K562 (cell line): ENCODE measurements around the gene ZNF552. TPM values are rescaled to one million over a fixed set of nuclear protein-coding genes. Genes with fewer than 3 reads are reported as not detected.

ENCODE experiments used
- ARID2 ChIP-seq: fragments of 450-650 bp; IDR thresholded peaks from 2 replicates; pipeline ENCODE4 v1.6.1; 2017; ENCODE audit warnings: antibody characterized with exemption, mild to moderate bottlenecking
- CHD2 ChIP-seq: IDR thresholded peaks from 2 replicates; pipeline ENCODE4 v1.6.1; 2011; ENCODE audit warnings: low read depth, low read length
- CREB1 ChIP-seq, 2 experiments: sonication (generic) in 1 of 2; formaldehyde crosslinking in 1 of 2; IDR thresholded peaks; 2 replicates each; pipeline versions ENCODE4 v1.6.1 to v1.8.0; 2012 to 2022; ENCODE audit warnings: inconsistent platforms in 1 of 2, mild to moderate bottlenecking in 1 of 2, missing genetic modification reagents in 1 of 2, moderate library complexity in 1 of 2
- EP400 ChIP-seq: fragments of 450-650 bp; IDR thresholded peaks from 2 replicates; pipeline ENCODE4 v1.6.1; 2017; ENCODE audit warnings: antibody characterized with exemption, mild to moderate bottlenecking, moderate library complexity
- ETS1 ChIP-seq: conservative IDR thresholded peaks from 2 replicates; pipeline ENCODE4 v1.6.1; 2011; ENCODE audit warnings: low read depth, mild to moderate bottlenecking, low read length; ENCODE audit not compliant: control insufficient read depth
- ETV1 ChIP-seq: fragments of 450-650 bp; conservative IDR thresholded peaks from 2 replicates; pipeline ENCODE4 v1.6.1; 2016; ENCODE audit warnings: missing genetic modification characterization, control low read depth, low read depth, missing compliant biosample characterization
- HCFC1 ChIP-seq: IDR thresholded peaks from 2 replicates; pipeline ENCODE4 v1.6.1; 2012; ENCODE audit warnings: low read depth, low read length, improper control_type of control experiment
- HNRNPLL ChIP-seq: fragments of 200-400 bp; formaldehyde crosslinking; IDR thresholded peaks from 2 replicates; pipeline ENCODE4 v1.6.1; 2017; ENCODE audit warnings: low read length, low read depth, mild to moderate bottlenecking; ENCODE audit not compliant: poor library complexity, severe bottlenecking
- MIER1 ChIP-seq: fragments of 450-650 bp; IDR thresholded peaks from 2 replicates; pipeline ENCODE4 v1.6.1; 2016; ENCODE audit warnings: antibody characterized with exemption, mild to moderate bottlenecking, low read depth
- MNT ChIP-seq, 2 experiments: fragments of 450-650 bp; conservative IDR thresholded peaks; 2 replicates each; pipeline ENCODE4 v1.6.1; 2017; ENCODE audit warnings: mild to moderate bottlenecking in 2 of 2, moderate library complexity in 2 of 2
- NCOA1 ChIP-seq: fragments of 450-650 bp; IDR thresholded peaks from 2 replicates; pipeline ENCODE4 v1.6.1; 2016; ENCODE audit warnings: low read depth
- PHF20 ChIP-seq: fragments of 450-650 bp; IDR thresholded peaks from 2 replicates; pipeline ENCODE4 v1.6.1; 2018; ENCODE audit not compliant: partially characterized antibody
- RNF2 ChIP-seq: sonication (generic); IDR thresholded peaks from 2 replicates; pipeline ENCODE4 v1.6.1; 2016
- SREBF1 ChIP-seq: fragments of 150-350 bp; IDR thresholded peaks from 2 replicates; pipeline ENCODE4 v1.6.1; 2014; ENCODE audit warnings: antibody characterized with exemption, low read depth, low read length, borderline replicate concordance
- SRF ChIP-seq, 2 experiments: fragments of 250-450, 450-650 bp in 1 of 2; sonication (Bioruptor Pico) in 1 of 2; sonication (generic) in 1 of 2; formaldehyde crosslinking; IDR thresholded peaks; 2 replicates each; pipeline versions ENCODE4 v1.5.0 to v1.5.1; 2020 to 2022; ENCODE audit warnings: mild to moderate bottlenecking in 1 of 2, missing genetic modification reagents in 1 of 2
- ZBTB11 ChIP-seq, 3 experiments: fragments of 200-800 bp in 1 of 3; fragments of 250-450 bp in 1 of 3; fragments of 450-650 bp in 1 of 3; sonication (Bioruptor Pico) in 1 of 3; sonication (Bioruptor generic) in 1 of 3; formaldehyde crosslinking in 1 of 3; IDR thresholded peaks; 2 replicates each; pipeline versions ENCODE4 v1.6.1 to v1.8.0; 2016 to 2022; ENCODE audit warnings: mild to moderate bottlenecking in 2 of 3, missing genetic modification characterization in 2 of 3, missing compliant biosample characterization in 1 of 3, moderate library complexity in 1 of 3
- ZKSCAN1 ChIP-seq: fragments of 150-350 bp; IDR thresholded peaks from 2 replicates; pipeline ENCODE4 v1.6.1; 2016; ENCODE audit warnings: low read depth, low read length
- ZNF277 ChIP-seq: fragments of 250-450 bp; sonication (Bioruptor Pico); IDR thresholded peaks from 2 replicates; pipeline ENCODE4 v1.8.0; 2022; ENCODE audit warnings: inconsistent platforms, mild to moderate bottlenecking, moderate library complexity, borderline replicate concordance
- polyA plus RNA-seq, 8 experiments: library from polyadenylated mRNA; depleted of rRNA in 4 of 8; stranded (reverse) in 5 of 8; unstranded in 3 of 8; fragments of >200 nt; fragmentation: Nextera tagmentation in 2 of 8; fragmentation: Illumina TruSeq in 1 of 8; extraction: Ambion mirVana in 2 of 8; extraction: Trizol in 1 of 8; gene quantifications; 2 replicates each; pipeline versions ENCODE4 v1.2.1 to v1.2.3, GENCODE V29; 2011 to 2014; ENCODE audit warnings: inconsistent platforms in 1 of 8, missing spikeins in 1 of 8
- total RNA-seq, 7 experiments: library from RNA; depleted of rRNA in 6 of 7; stranded (reverse); fragments of >200 nt in 6 of 7; fragmentation: Illumina TruSeq in 2 of 7; extraction: Trizol in 2 of 7; gene quantifications; 2 replicates each; pipeline versions ENCODE4 v1.2.1 to v1.2.3, GENCODE V29; 2011 to 2021; ENCODE audit warnings: low replicate concordance in 1 of 7

The ZNF552 gene
- total and polyA plus RNA-seq, 9 of the 15 experiments (the other 6 are each of a cell fraction or from before 2014, with no cell fraction given): 4.4 to 12.4 (median 8.5) TPM

GRCh38 chr19:57769345-57770131 lies 45.2 kb downstream of the ZNF552 start, which contains the start of gene ZNF586 (continued):
- TF ChIP-seq NCOA1 (peak; percentile 12; the same call in 1 of the 2 replicates), SREBF1 (0 out of 2 replicates have a peak, but pooled peaks have one; percentile 45), ZNF277 (CRISPR knock-in tag) (no peak), HCFC1 (peak; percentile 95), SRF (CRISPR knock-in tag; IDR thresholded peaks at IDR 0.05) (peak in 1 of 2 experiments; percentile 49; a peak in 1 of 4 replicates), MNT (conservative IDR thresholded peaks at IDR 0.05) (peak in 1 of 2 experiments; percentile 65; a peak in 3 of 4 replicates), CREB1 (IDR thresholded peaks at IDR 0.05) (peak; percentile 51; the same call in 1 of the 2 replicates), CREB1 (CRISPR knock-in tag; IDR thresholded peaks at IDR 0.05) (no peak), ETS1 (peak; percentile 90), CHD2 (peak; percentile 50), PHF20 (peak; percentile 79), HNRNPLL (peak; percentile 28), ZKSCAN1 (0 out of 2 replicates have a peak, but pooled peaks have one; percentile 47), RNF2 (peak; percentile 51; the same call in 1 of the 2 replicates), ZBTB11 (CRISPR knock-in tag; IDR thresholded peaks at IDR 0.05) (peak in 1 of 3 experiments; percentile 72; a peak in 2 of 6 replicates), EP400 (peak; percentile 78), ETV1 (tag) (peak; percentile 80), ARID2 (no peak), MIER1 (no peak)
